ENCODE measurements around the gene IGFL2. TPM values are rescaled to one million over a fixed set of nuclear protein-coding genes. Genes with fewer than 3 reads are reported as not detected.

IGFL2 gene
- total and polyA plus RNA-seq, 4 donors, result not detected

GRCh38 chr19:46196410-46197124 lies 48.5 kb downstream of the IGFL2 start:
- no peaks in the 10 kb centered on the region for H3K4me1 ChIP-seq (ENCODE audit: control insufficient read depth in 5 of 5, insufficient read depth in 5 of 5, low read length in 5 of 5)
- 65 to 69% methylated on average over 8 of the region's 8 CpGs for WGBS, 2 donors
- no peak overlapping the region for H3K27ac ChIP-seq (ENCODE audit: low read depth in 1 of 2, low read length in 1 of 2)
- H3K4me3 ChIP-seq, result no peak overlapping the region
- H3K9ac ChIP-seq (ENCODE audit: insufficient read depth in 1 of 2, low read length in 2 of 2), result no peak overlapping the region
- ATAC-seq (ENCODE audit: insufficient read depth, low FRiP score) (no peak), DNase-seq (no peak)
- TF ChIP-seq CTCF (IDR thresholded peaks at IDR 0.05; ENCODE audit: control extremely low read depth, extremely low read depth), result no peak
- H3K27me3 ChIP-seq (ENCODE audit: control insufficient read depth in 3 of 3, insufficient read depth in 3 of 3, low read length in 2 of 3), result peaks cover 0 to 3% (median 0%) of the 10 kb centered on the region in 3 donors
- no peaks in the 10 kb centered on the region for H3K9me3 ChIP-seq (ENCODE audit: control insufficient read depth in 4 of 4, insufficient read depth in 3 of 4, low read length in 3 of 4)
- no peaks in the 10 kb centered on the region for H3K36me3 ChIP-seq (ENCODE audit: control insufficient read depth in 4 of 4, insufficient read depth in 4 of 4, low read length in 4 of 4)

DNA sequence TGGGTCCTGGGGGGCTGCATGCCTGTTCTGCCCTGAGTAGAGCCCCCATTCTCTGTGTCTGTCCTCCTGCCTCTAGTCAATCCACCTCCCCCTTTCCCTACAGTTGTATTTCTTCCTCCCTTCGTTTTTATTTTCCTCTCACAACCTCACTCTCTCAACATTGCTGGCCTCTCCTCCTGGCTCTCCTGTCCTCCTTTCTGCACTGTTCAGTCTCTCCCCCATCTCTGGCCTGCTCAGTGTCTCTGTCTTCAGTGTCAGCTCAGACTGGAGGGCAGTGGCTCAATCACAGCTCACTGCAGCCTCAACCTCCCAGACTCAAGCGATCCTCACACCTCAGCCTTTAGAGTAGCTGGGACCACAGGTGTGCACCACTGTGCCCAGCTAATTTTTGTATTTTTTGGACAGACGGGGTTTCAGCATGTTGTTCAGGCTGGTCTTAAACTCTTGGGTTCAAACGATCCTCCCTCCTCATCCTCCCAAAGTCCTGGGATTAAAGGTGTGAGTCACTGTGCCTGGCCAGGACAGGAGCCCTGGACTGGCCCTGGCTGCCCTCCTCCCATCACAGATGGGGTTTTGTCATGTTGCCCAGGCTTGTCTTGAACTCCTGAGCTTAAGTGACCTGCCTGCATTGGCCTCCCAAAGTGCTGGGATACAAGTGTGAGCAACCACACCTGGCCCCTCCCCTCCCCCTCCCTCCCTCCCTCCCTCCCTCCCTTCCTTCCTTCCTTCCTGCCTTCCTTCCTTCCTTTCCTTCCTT lies 49.5 kb downstream of the IGFL2 start:
- no peaks in the 10 kb centered on the region for H3K36me3 ChIP-seq (ENCODE audit: control insufficient read depth in 4 of 4, insufficient read depth in 4 of 4, low read length in 4 of 4)
- 68 to 74% methylated on average over 4 of the region's 4 CpGs for WGBS, 2 donors
- no peaks in the 10 kb centered on the region for H3K9me3 ChIP-seq (ENCODE audit: control insufficient read depth in 4 of 4, insufficient read depth in 3 of 4, low read length in 3 of 4)
- peaks cover 0 to 3% (median 0%) of the 10 kb centered on the region in 3 donors for H3K27me3 ChIP-seq (ENCODE audit: control insufficient read depth in 3 of 3, insufficient read depth in 3 of 3, low read length in 2 of 3)
- H3K4me1 ChIP-seq (ENCODE audit: control insufficient read depth in 5 of 5, insufficient read depth in 5 of 5, low read length in 5 of 5), result no peaks in the 10 kb centered on the region
- DNase-seq (no peak), ATAC-seq (ENCODE audit: insufficient read depth, low FRiP score) (no peak)
- TF ChIP-seq CTCF (IDR thresholded peaks at IDR 0.05; ENCODE audit: control extremely low read depth, extremely low read depth), result no peak
- no peak overlapping the region for H3K27ac ChIP-seq (ENCODE audit: low read depth in 1 of 2, low read length in 1 of 2)
- H3K4me3 ChIP-seq, result no peak overlapping the region
- no peak overlapping the region for H3K9ac ChIP-seq (ENCODE audit: insufficient read depth in 1 of 2, low read length in 2 of 2)

DNA sequence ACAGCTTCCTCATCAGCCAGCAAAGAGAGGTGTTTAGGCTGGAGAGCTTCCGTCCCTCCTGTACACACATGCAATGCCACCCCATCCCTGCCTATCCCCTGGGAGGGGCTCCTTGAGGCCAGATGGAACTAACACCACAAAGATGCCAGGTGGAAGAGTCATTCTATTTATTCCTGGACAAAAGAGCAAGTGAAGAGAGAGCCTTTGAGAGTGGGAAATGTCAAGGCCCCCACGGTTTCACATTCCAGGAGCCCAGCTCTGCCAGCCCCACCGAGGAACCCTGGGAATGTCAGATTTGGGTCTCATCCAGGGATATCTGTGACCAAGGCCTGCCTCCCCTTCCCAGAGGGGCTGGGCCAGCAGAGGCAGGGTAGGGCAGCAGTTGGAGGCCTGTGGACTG lies 50.7 kb downstream of the IGFL2 start:
- Histone ChIP-seq H3K9ac (ENCODE audit: insufficient read depth in 1 of 2, low read length in 2 of 2) (no peak overlapping the region), H3K4me1 (ENCODE audit: control insufficient read depth in 5 of 5, insufficient read depth in 5 of 5, low read length in 5 of 5) (no peaks in the 10 kb centered on the region), H3K27me3 (ENCODE audit: control insufficient read depth in 3 of 3, insufficient read depth in 3 of 3, low read length in 2 of 3) (no peaks in the 10 kb centered on the region), H3K9me3 (ENCODE audit: control insufficient read depth in 4 of 4, insufficient read depth in 3 of 4, low read length in 3 of 4) (no peaks in the 10 kb centered on the region), H3K36me3 (ENCODE audit: control insufficient read depth in 4 of 4, insufficient read depth in 4 of 4, low read length in 4 of 4) (no peaks in the 10 kb centered on the region), H3K27ac (ENCODE audit: low read depth in 1 of 2, low read length in 1 of 2) (no peak overlapping the region), H3K4me3 (no peak overlapping the region)
- 62 to 73% methylated on average over 3 of the region's 3 CpGs for WGBS, 2 donors
- DNase-seq, result no peak
- ATAC-seq (ENCODE audit: insufficient read depth, low FRiP score), result no peak
- no peak for TF ChIP-seq CTCF (IDR thresholded peaks at IDR 0.05; ENCODE audit: control extremely low read depth, extremely low read depth)
